Stimulated activated CD4-positive, alpha-beta T cell treated with anti-CD3 and anti-CD28 coated beads, Interleukin-12 subunit alpha, Interleukin-12 subunit beta, amount 100 ng/mL, for 48 hours (primary cell): ENCODE data around the gene SKI.

Experiments used
- DNase-seq, 3 donors: peaks; one replicate each; pipeline ENCODE4 v3.0.0-alpha.2; 2020; ENCODE audit warnings: low read depth in 2 of 3, low spot score in 1 of 3

Gene SKI

GRCh38 chr1:2304921-2305681 is 77.0 kb downstream of the SKI start:
- DNase-seq: no peak

- DNase-seq: no peak
Observed at GRCh38 chr1:2306151-2306978, 78.2 kb downstream of the SKI start.

- DNase-seq: no peak
Observed at GRCh38 chr1:2307064-2307605, 79.0 kb downstream of the SKI start.

- DNase-seq: no peak
Observed at GRCh38 chr1:2307972-2308371, 79.9 kb downstream of the SKI start.

GRCh38 chr1:2308844-2309243 is 80.7 kb downstream of the SKI start:
- no peak for DNase-seq

GRCh38 chr1:2310332-2311183 is 82.4 kb downstream of the SKI start:
- no peak for DNase-seq

- DNase-seq: peak in 2 of 3 donors; percentile 25 to 43
Observed at GRCh38 chr1:2311184-2312032, 83.3 kb downstream of the SKI start.

- DNase-seq: no peak
Observed at GRCh38 chr1:2312160-2312514, 84.0 kb downstream of the SKI start.

- DNase-seq: no peak
Observed at GRCh38 chr1:2312515-2313301, 84.6 kb downstream of the SKI start.

GRCh38 chr1:2313651-2314261 is 85.6 kb downstream of the SKI start:
- DNase-seq: no peak

GRCh38 chr1:2314273-2314802 is 86.2 kb downstream of the SKI start:
- DNase-seq: no peak

- peak in 2 of 3 donors; percentile 30 to 43 for DNase-seq
Observed at GRCh38 chr1:2314803-2315673, 86.9 kb downstream of the SKI start.

- no peak for DNase-seq
Observed at GRCh38 chr1:2315674-2316450, 87.7 kb downstream of the SKI start.

GRCh38 chr1:2316451-2316961 is 88.4 kb downstream of the SKI start:
- no peak for DNase-seq

GRCh38 chr1:2317230-2318065 is 89.3 kb downstream of the SKI start:
- no peak for DNase-seq
